Fibroblast of skin of right quadriceps (primary cell): Measurements from ENCODE around the gene RIMKLA.

Source experiments
- DNase-seq: peaks from one replicate; pipeline ENCODE4 v3.0.0-alpha.2; 2013

The RIMKLA gene

GRCh38 chr1:42372796-42373195 lies 7.8 kb upstream of the RIMKLA start:
- DNase-seq = no peak

- peak; percentile 6 for DNase-seq
Observed at GRCh38 chr1:42379794-42380585, 602 bp upstream of the RIMKLA start.

- DNase-seq = no peak
Observed at GRCh38 chr1:42381280-42381673, 685 bp downstream of the RIMKLA start.

GRCh38 chr1:42385283-42385682 lies 4.7 kb downstream of the RIMKLA start:
- DNase-seq = peak; percentile 8

- no peak for DNase-seq
Observed at GRCh38 chr1:42386051-42386450, 5.5 kb downstream of the RIMKLA start.

GRCh38 chr1:42392255-42392654 lies 11.7 kb downstream of the RIMKLA start:
- no peak for DNase-seq

- DNase-seq = no peak
Observed at GRCh38 chr1:42392967-42393848, 12.6 kb downstream of the RIMKLA start.

- no peak for DNase-seq
Observed at GRCh38 chr1:42399315-42400100, 18.9 kb downstream of the RIMKLA start.

GRCh38 chr1:42403880-42404400 lies 23.3 kb downstream of the RIMKLA start:
- DNase-seq = no peak

GRCh38 chr1:42414551-42415496 lies 34.2 kb downstream of the RIMKLA start:
- no peak for DNase-seq

GRCh38 chr1:42417166-42417565 lies 36.6 kb downstream of the RIMKLA start:
- DNase-seq = no peak

GRCh38 chr1:42418516-42418915 lies 37.9 kb downstream of the RIMKLA start:
- no peak for DNase-seq

GRCh38 chr1:42419126-42419821 lies 38.7 kb downstream of the RIMKLA start:
- peak; percentile 23 for DNase-seq

GRCh38 chr1:42420121-42420520 lies 39.5 kb downstream of the RIMKLA start:
- DNase-seq = no peak

- peak; percentile 98 for DNase-seq
Observed at GRCh38 chr1:42420911-42421585, 40.5 kb downstream of the RIMKLA start.

- peak; percentile 17 for DNase-seq
Observed at GRCh38 chr1:42422737-42423136, 42.1 kb downstream of the RIMKLA start.

GRCh38 chr1:42423681-42424080 lies 43.1 kb downstream of the RIMKLA start:
- DNase-seq = no peak

GRCh38 chr1:42424201-42424600 lies 43.6 kb downstream of the RIMKLA start:
- peak; percentile 54 for DNase-seq

GRCh38 chr1:42427240-42427639 lies 46.6 kb downstream of the RIMKLA start:
- DNase-seq = no peak

- DNase-seq = peak; percentile 33
Observed at GRCh38 chr1:42429603-42430002, 49.0 kb downstream of the RIMKLA start.
